Adrenal gland (tissue), 5 donors: Measurements from ENCODE around the gene REXO5.

Experiments used
- CTCF ChIP-seq, 6 experiments: fragments of 450-650 bp in 4 of 6; fragments of 200-600 bp in 2 of 6; sonication (generic) in 1 of 6; IDR thresholded peaks; 1 replicate in 5 of 6; 2 replicates in 1 of 6; pipeline versions ENCODE4 v1.5.1 to v1.8.0; 2016 to 2021; ENCODE audit warnings: antibody characterized with exemption in 6 of 6, mild to moderate bottlenecking in 2 of 6, moderate library complexity in 1 of 6
- POLR2A ChIP-seq, 2 donors: fragments of 450-650 bp; IDR thresholded peaks; one replicate each; pipeline ENCODE4 v1.6.1; 2017; ENCODE audit warnings: antibody characterized with exemption in 2 of 2, mild to moderate bottlenecking in 2 of 2, moderate library complexity in 1 of 2
- donor health status: DM: no; HTN: no; CAD: no.

DNA sequence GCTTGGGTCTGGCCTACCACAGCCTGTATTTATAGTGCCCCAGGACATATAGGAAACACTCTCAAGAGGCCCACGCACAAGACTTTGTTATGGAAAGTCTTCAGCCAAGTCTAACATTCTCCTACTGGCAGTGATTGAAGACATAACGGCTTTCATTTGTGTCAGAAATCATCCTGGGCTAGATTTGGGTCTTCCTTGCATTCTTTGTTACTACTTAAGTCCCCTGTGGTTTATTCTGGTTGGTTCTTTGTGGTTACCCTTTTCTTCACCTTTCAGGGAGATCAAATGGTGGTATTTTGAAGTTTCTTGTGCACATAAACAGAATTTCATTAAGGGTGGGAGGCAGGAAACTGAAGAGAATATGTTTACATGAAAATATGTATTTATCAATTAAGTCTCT is 37.7 kb downstream of the REXO5 start:
- TF ChIP-seq CTCF (IDR thresholded peaks at IDR 0.05) = no peak
- no peak for TF ChIP-seq POLR2A (IDR thresholded peaks at IDR 0.05)
